Astrocyte (in vitro differentiated cells and primary cell): ENCODE measurements around the gene SPRED3.

Experiments used
- CTCF ChIP-seq: IDR thresholded peaks from 2 replicates; pipeline ENCODE4 v1.5.1; 2011; ENCODE audit warnings: low read depth, mild to moderate bottlenecking, inconsistent platforms, low read length, moderate library complexity; ENCODE audit not compliant: insufficient read depth
- EZH2 ChIP-seq: IDR thresholded peaks from 2 replicates; pipeline ENCODE4 v1.6.1; 2012; ENCODE audit warnings: mild to moderate bottlenecking, low read length, inconsistent platforms; ENCODE audit not compliant: insufficient read depth

DNA sequence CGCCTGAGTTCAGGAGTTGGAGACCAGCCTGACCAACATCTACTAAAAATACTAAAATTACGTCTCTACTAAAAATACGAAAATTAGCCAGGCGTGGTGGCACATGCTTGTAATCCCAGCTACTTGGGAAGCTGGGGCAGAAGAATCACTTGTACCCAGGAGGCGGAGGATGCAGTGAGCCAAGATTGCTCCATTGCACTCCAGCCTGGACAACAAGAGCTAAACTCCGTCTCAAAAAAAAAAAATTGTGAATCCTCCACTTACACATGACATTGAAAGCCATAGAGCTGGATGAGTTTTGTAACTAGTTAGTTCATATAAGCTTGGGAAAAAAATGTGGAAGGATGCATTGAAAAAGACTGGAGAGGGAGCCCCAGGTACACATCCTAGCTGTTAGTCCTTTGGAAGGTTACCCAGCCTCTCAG is 14.6 kb upstream of the SPRED3 start:
- no peak for TF ChIP-seq CTCF
- no peak for TF ChIP-seq EZH2
